CD8-positive, alpha-beta memory T cell (primary cell): Measurements from ENCODE around the gene RAD51AP1. TPM values are rescaled to one million over a fixed set of nuclear protein-coding genes. Genes with fewer than 3 reads are reported as not detected.
A peak's percentile ranks its signal among the peaks of the same experiment; 100 is the strongest.
"Not testable (repeated sequence)": the region's sequence is repeated elsewhere in the genome, so short reads cannot be mapped to it uniquely, and the experiment has no call there.

Experiments used
- CTCF ChIA-PET: fragments of 350-600 bp; sonication (Branson Sonifier 250); formaldehyde crosslinking; loops from one replicate; lab custom pipeline; 2021; ENCODE audit warnings: antibody characterized with exemption; lab: Charles Lee
- POLR2A ChIA-PET: fragments of 350-600 bp; sonication (Branson Sonifier 250); formaldehyde crosslinking; loops from one replicate; lab custom pipeline; 2021; ENCODE audit warnings: antibody characterized with exemption; lab: Charles Lee
- DNase-seq, 5 donors: peaks; one replicate each; pipeline versions ENCODE4 v3.0.0 to v3.0.0-alpha.2; 2020 to 2022; ENCODE audit warnings: mixed read lengths in 1 of 5
- H3K27ac ChIP-seq: one replicate; pipeline ENCODE4 v1.7.0; 2013; ENCODE audit warnings: low read depth, mild to moderate bottlenecking, low read length, moderate library complexity
- H3K27me3 ChIP-seq: 2 replicates; pipeline ENCODE4 v1.7.0; 2013; ENCODE audit warnings: low read length, mild to moderate bottlenecking; ENCODE audit not compliant: insufficient read depth, poor library complexity, severe bottlenecking
- H3K36me3 ChIP-seq: 2 replicates; pipeline ENCODE4 v1.7.0; 2013; ENCODE audit warnings: mild to moderate bottlenecking, low read length, moderate library complexity; ENCODE audit not compliant: insufficient read depth
- H3K4me1 ChIP-seq: 2 replicates; pipeline ENCODE4 v1.7.0; 2013; ENCODE audit warnings: mild to moderate bottlenecking, low read length, moderate library complexity; ENCODE audit not compliant: insufficient read depth
- H3K4me3 ChIP-seq: 2 replicates; pipeline ENCODE4 v1.7.0; 2013; ENCODE audit warnings: mild to moderate bottlenecking, low read length
- H3K9me3 ChIP-seq: 2 replicates; pipeline ENCODE4 v1.7.0; 2013; ENCODE audit warnings: mild to moderate bottlenecking, low read length
- H3K27ac Mint-ChIP-seq, 8 donors: one replicate each; pipeline ENCODE4 v1.8.0; 2020 to 2021; ENCODE audit warnings: mixed read lengths in 8 of 8, mild to moderate bottlenecking in 6 of 8, inconsistent platforms in 3 of 8, moderate library complexity in 3 of 8
- H3K27me3 Mint-ChIP-seq, 2 donors: one replicate each; pipeline ENCODE4 v1.8.0; 2020 to 2021; ENCODE audit warnings: mixed read lengths in 2 of 2, mild to moderate bottlenecking in 1 of 2, moderate library complexity in 1 of 2
- H3K36me3 Mint-ChIP-seq, 3 donors: one replicate each; pipeline ENCODE4 v1.8.0; 2020 to 2021; ENCODE audit warnings: mixed read lengths in 3 of 3, inconsistent platforms in 1 of 3, mild to moderate bottlenecking in 1 of 3
- H3K4me1 Mint-ChIP-seq, 3 donors: one replicate each; pipeline ENCODE4 v1.8.0; 2020 to 2021; ENCODE audit warnings: mixed read lengths in 3 of 3, inconsistent platforms in 1 of 3, mild to moderate bottlenecking in 1 of 3
- H3K4me3 Mint-ChIP-seq, 7 donors: one replicate each; pipeline ENCODE4 v1.8.0; 2020 to 2021; ENCODE audit warnings: mixed read lengths in 7 of 7, mild to moderate bottlenecking in 6 of 7, moderate library complexity in 4 of 7, inconsistent platforms in 2 of 7
- H3K9me3 Mint-ChIP-seq, 5 donors: one replicate each; pipeline ENCODE4 v1.8.0; 2020 to 2022; ENCODE audit warnings: mixed read lengths in 5 of 5, mild to moderate bottlenecking in 3 of 5, moderate library complexity in 2 of 5, inconsistent platforms in 1 of 5
- polyA plus RNA-seq: library from polyadenylated mRNA; unstranded; fragments of 300-500 nt; fragmentation: Illumina TruSeq; gene quantifications from one replicate; pipeline ENCODE4 v1.2.3, GENCODE V29; 2021
- total RNA-seq, 2 experiments: library from RNA; stranded (reverse); gene quantifications; one replicate each; pipeline ENCODE4 v1.2.3, GENCODE V29; 2021

The RAD51AP1 gene
- total and polyA plus RNA-seq, 3 experiments from 2014 or later = 1.6 to 29.5 (median 28.4) TPM

DNA sequence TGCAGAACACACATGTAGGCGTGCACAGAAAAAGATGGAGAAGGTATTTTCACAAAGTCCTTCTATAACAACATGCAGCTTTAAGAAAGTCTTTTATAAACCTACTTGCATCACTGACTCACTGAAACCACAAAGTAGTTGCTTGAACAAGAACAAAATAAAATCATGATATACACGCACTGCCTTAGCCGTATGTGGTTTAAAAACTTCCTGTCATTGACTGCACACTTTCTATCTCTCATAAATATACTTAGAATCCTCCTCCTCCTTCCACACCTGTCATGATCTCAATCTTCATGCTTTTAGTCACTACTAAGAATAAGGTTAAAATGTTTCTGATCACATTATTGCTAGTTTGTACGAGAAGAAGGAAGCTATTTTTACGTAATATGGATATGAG lies 31.8 kb upstream of the RAD51AP1 start:
- peaks cover 20% of the 10 kb centered on the region for H3K4me1 ChIP-seq
- no peaks in the 10 kb centered on the region for H3K9me3 Mint-ChIP-seq
- POLR2A ChIA-PET = interaction anchor here (0.6 kb wide), 1 partner anchor 178 kb away, joined by 3 read pairs; no protein-coding TSS in a partner anchor

DNA sequence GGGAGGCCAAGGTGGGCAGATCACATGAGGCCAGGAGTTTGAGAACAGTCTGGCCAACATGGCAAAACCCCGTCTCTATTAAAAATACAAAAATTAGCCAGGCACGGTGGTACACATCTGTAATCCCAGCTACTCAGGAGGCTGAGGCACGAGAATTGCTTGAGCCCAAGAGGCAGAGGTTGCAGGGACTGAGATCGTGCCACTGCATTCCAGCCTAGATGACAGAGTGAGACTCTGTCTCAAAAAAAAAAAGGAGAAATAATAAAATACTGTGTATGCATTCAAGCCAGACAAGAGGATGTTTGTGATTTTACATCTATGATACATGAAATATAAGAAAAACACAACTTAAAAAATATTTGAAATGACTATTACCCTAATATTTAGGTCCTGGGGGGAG lies 30.2 kb upstream of the RAD51AP1 start:
- CTCF ChIA-PET, H3K4me3 ChIP-seq, H3K9me3 ChIP-seq, H3K9me3 Mint-ChIP-seq, POLR2A ChIA-PET, DNase-seq, H3K27me3 ChIP-seq, H3K27ac ChIP-seq, H3K27me3 Mint-ChIP-seq: not testable (repeated sequence)
- H3K4me1 ChIP-seq = peaks cover 20% of the 10 kb centered on the region
- peaks cover 10% of the 10 kb centered on the region for H3K36me3 ChIP-seq
- Mint-ChIP-seq H3K4me3 (peak overlapping the region in 1 of 7 donors; percentile 23), H3K4me1 (peaks cover 20 to 27% (median 25%) of the 10 kb centered on the region in 3 donors), H3K36me3 (peaks cover 6 to 20% (median 9%) of the 10 kb centered on the region in 3 donors), H3K27ac (peak overlapping the region in 2 of 8 donors; percentile 35 to 87)

More for the DNA sequence above, 31.8 kb upstream of the RAD51AP1 start:
- Histone ChIP-seq H3K4me3 (no peak overlapping the region), H3K27ac (no peak overlapping the region), H3K9me3 (no peaks in the 10 kb centered on the region), H3K27me3 (no peaks in the 10 kb centered on the region), H3K36me3 (peaks cover 10% of the 10 kb centered on the region)
- Mint-ChIP-seq H3K27me3 (no peaks in the 10 kb centered on the region), H3K4me1 (peaks cover 20 to 27% (median 25%) of the 10 kb centered on the region in 3 donors), H3K36me3 (peaks cover 6 to 32% (median 11%) of the 10 kb centered on the region in 3 donors), H3K4me3 (peak overlapping the region in 6 of 7 donors; percentile 1 to 67 (median 50)), H3K27ac (peak overlapping the region; percentile 10 to 89 (median 71))
- CTCF ChIA-PET = no interaction called here
- peak in 2 of 5 donors; percentile 57 to 74 for DNase-seq

GRCh38 chr12:4509269-4509668 lies 29.4 kb upstream of the RAD51AP1 start:
- H3K4me3 Mint-ChIP-seq, H3K27ac Mint-ChIP-seq, H3K4me3 ChIP-seq, H3K27me3 Mint-ChIP-seq, H3K36me3 ChIP-seq, POLR2A ChIA-PET, H3K9me3 Mint-ChIP-seq, DNase-seq, H3K27ac ChIP-seq, H3K27me3 ChIP-seq, H3K9me3 ChIP-seq, CTCF ChIA-PET: not testable (repeated sequence)
- Mint-ChIP-seq H3K4me1 (peaks cover 20 to 27% (median 25%) of the 10 kb centered on the region in 3 donors), H3K36me3 (peaks cover 1 to 13% (median 3%) of the 10 kb centered on the region in 3 donors)
- H3K4me1 ChIP-seq = peaks cover 20% of the 10 kb centered on the region

DNA sequence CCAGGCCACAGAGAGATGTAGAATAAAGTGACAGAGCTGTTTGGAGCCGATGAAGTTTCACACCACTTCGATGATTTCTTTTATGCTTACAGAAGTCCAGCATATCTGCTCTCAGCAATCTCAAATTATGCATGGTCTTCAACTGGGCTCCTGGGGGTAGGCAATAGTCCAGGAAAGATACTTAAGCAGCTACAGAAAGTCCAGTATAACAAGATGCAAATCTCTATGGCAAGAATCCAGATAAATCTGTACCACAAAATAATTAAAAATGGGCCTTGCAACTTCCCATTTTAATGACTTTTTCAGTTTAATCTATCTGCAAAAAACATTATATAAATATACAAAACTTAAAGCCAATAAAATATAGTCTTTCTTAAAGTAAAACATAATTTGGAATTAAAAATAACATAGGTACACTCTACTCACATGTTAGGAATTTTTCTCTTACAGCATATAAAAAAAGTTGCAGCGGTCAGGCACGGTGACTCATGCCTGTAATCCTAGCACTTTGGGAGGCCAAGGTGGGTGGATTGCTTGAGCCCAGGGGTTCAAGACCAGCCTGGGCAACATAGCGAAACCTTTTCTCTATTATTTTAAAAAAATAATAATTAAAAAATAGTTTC lies 20.5 kb upstream of the RAD51AP1 start:
- Histone ChIP-seq H3K36me3 (peaks cover 5% of the 10 kb centered on the region), H3K9me3 (no peaks in the 10 kb centered on the region), H3K4me3 (no peak overlapping the region), H3K27me3 (no peaks in the 10 kb centered on the region), H3K4me1 (no peaks in the 10 kb centered on the region), H3K27ac (no peak overlapping the region)
- H3K27me3 Mint-ChIP-seq = no peaks in the 10 kb centered on the region
- ChIA-PET POLR2A (no interaction called here), CTCF (interaction anchor here (0.7 kb wide), 1 partner anchor 14 kb away, joined by 3 read pairs; no protein-coding TSS in a partner anchor)
- H3K4me3 Mint-ChIP-seq = no peak overlapping the region
- peaks cover 9 to 56% (median 18%) of the 10 kb centered on the region in 3 donors for H3K36me3 Mint-ChIP-seq
- H3K9me3 Mint-ChIP-seq = no peaks in the 10 kb centered on the region
- no peaks in the 10 kb centered on the region for H3K4me1 Mint-ChIP-seq
- DNase-seq = no peak
- H3K27ac Mint-ChIP-seq = peak overlapping the region in 3 of 8 donors; percentile 24 to 61 (median 38)

- H3K4me1 ChIP-seq, H3K27ac ChIP-seq, DNase-seq, H3K4me3 ChIP-seq, H3K36me3 ChIP-seq, H3K4me3 Mint-ChIP-seq, POLR2A ChIA-PET, H3K4me1 Mint-ChIP-seq, H3K27me3 ChIP-seq, H3K9me3 ChIP-seq, CTCF ChIA-PET, H3K9me3 Mint-ChIP-seq, H3K27me3 Mint-ChIP-seq: not testable (repeated sequence)
- Mint-ChIP-seq H3K36me3 (peaks cover 6 to 63% (median 18%) of the 10 kb centered on the region in 3 donors), H3K27ac (peak overlapping the region in 1 of 8 donors; percentile 7)
Measured at GRCh38 chr12:4523443-4523842, 15.2 kb upstream of the RAD51AP1 start.

DNA sequence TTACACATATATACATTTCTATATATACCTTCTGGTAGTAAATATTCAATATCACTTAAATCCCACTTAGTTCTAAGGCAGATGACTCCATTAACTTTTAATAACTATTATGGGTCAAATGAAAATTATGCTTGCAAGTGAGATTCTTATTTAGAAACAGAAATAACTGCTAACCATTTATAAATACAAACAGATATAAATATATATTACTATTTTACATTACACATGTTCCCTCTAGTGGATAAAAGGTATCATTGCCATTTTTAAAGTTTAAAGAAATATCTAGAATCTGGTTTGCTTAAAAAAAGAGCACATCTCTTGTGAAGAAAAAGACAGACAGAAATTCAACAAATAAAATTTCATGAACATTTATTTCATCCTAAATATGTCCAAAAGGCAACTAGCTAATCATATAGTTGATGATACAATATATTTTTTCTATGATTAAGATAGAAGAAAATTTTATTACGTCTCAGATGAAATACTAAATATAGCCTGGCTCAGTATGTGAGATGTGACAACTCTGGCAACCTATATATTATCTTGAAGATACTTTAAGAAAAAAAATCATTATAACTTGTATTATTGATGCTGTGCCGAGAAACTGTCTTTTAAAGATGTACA lies 11.7 kb upstream of the RAD51AP1 start:
- ChIA-PET POLR2A (no interaction called here), CTCF (interaction anchor here (1.0 to 3.8 kb wide), 8 partner anchors 11 to 653 kb away, joined by 3 to 17 read pairs (median 5); partner anchors contain the start of gene PARP11)
- H3K4me3 Mint-ChIP-seq = no peak overlapping the region
- no peak overlapping the region for H3K27ac ChIP-seq
- peaks cover 8% of the 10 kb centered on the region for H3K4me1 ChIP-seq
- H3K27me3 Mint-ChIP-seq = no peaks in the 10 kb centered on the region
- peaks cover 2 to 7% (median 3%) of the 10 kb centered on the region in 3 donors for H3K4me1 Mint-ChIP-seq
- peak in 2 of 5 donors; percentile 19 to 21 for DNase-seq
- H3K4me3 ChIP-seq = no peak overlapping the region
- peaks cover 6 to 54% (median 8%) of the 10 kb centered on the region in 3 donors for H3K36me3 Mint-ChIP-seq
- no peaks in the 10 kb centered on the region for H3K9me3 Mint-ChIP-seq
- H3K36me3 ChIP-seq = peaks cover 3% of the 10 kb centered on the region
- peak overlapping the region in 1 of 8 donors; percentile 32 for H3K27ac Mint-ChIP-seq
- no peaks in the 10 kb centered on the region for H3K9me3 ChIP-seq
- H3K27me3 ChIP-seq = no peaks in the 10 kb centered on the region

DNA sequence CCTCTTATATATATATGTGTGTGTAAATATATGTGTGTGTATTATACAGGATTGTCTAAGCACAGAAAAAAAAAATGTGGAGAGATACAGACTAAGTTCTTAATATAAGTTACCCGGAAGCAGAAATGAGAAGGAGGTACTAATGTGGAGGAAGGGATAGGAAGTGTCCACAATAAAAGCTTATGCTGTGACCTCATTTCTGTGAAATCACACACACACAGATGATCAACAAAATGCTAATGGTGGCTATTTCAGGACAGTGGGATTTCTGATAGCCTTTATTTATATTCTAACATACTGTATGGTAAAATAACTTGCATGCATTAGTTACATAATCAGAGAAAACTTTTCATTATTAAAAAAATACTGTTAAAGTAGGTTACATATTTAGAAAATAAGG lies 8.5 kb upstream of the RAD51AP1 start:
- Histone ChIP-seq H3K36me3 (peaks cover 13% of the 10 kb centered on the region), H3K4me1 (peaks cover 8% of the 10 kb centered on the region)
- POLR2A ChIA-PET = no interaction called here

More for the DNA sequence above, 8.5 kb upstream of the RAD51AP1 start:
- Mint-ChIP-seq H3K36me3 (peaks cover 0 to 35% (median 2%) of the 10 kb centered on the region in 3 donors), H3K9me3 (no peaks in the 10 kb centered on the region), H3K4me1 (peaks cover 2 to 7% (median 3%) of the 10 kb centered on the region in 3 donors), H3K4me3 (no peak overlapping the region), H3K27ac (peak overlapping the region in 3 of 8 donors; percentile 0 to 75 (median 16)), H3K27me3 (no peaks in the 10 kb centered on the region)
- no peak overlapping the region for H3K4me3 ChIP-seq
- no peaks in the 10 kb centered on the region for H3K9me3 ChIP-seq
- CTCF ChIA-PET = interaction anchor here (0.7 kb wide), 1 partner anchor 108 kb away, joined by 3 read pairs; no protein-coding TSS in a partner anchor
- no peak for DNase-seq
- no peak overlapping the region for H3K27ac ChIP-seq
- no peaks in the 10 kb centered on the region for H3K27me3 ChIP-seq
